ENCODE results near the gene SEC23B.

The SEC23B gene

GRCh38 chr20:18587665-18588573, 80.2 kb downstream of the SEC23B start, which contains the start of gene DTD1:
DTD1 (plus strand) TSS chr20:18588054; CDS start chr20:18588073, 19 bp downstream.
- Histone ChIP-seq H3K27me3 (ENCODE audit: control insufficient read depth, insufficient read depth, low read length) (no peaks in the 10 kb centered on the region), H3K4me3 (ENCODE audit: low read depth, low read length) (peak within 1 kb of the TSS; percentile 69), H2AFZ (peak within 1 kb of the TSS; percentile 59), H3K36me3 (ENCODE audit: control insufficient read depth, insufficient read depth, low read length) (no peaks in the 10 kb centered on the region), H3K4me2 (ENCODE audit: low read length) (peak within 1 kb of the TSS; percentile 89), H3K27ac (peak within 1 kb of the TSS; percentile 36), H3K4me1 (no peaks in the 10 kb centered on the region), H3K9ac (no peak within 1 kb of the TSS), H3K79me2 (no peaks in the 10 kb centered on the region), H3K9me3 (ENCODE audit: control insufficient read depth, low read length) (no peaks in the 10 kb centered on the region)
- TF ChIP-seq CTCF (IDR thresholded peaks at IDR 0.05): peak; percentile 89

DNA sequence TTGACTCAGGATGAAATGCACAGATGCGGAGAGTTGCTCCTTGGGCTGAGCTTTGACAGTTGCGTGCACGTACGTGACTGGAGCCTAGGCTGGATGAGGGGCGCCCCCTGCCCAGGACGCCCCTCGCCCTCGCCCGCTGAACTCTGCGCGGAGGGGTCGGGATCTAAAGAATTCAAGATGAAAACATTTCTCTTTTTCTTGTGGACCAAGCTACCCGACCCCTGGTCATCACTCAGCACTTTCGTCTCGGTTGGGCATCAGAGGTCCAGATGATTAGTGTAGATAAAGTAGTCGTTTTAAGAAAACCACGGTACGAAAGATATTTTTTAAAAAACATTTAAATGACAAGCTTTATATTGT, 80.8 kb downstream of the SEC23B start:
- no peaks in the 10 kb centered on the region for H3K36me3 ChIP-seq (ENCODE audit: control insufficient read depth, insufficient read depth, low read length)
- no peaks in the 10 kb centered on the region for H3K4me1 ChIP-seq
- no peak overlapping the region for H3K9ac ChIP-seq
- H3K4me3 ChIP-seq (ENCODE audit: low read depth, low read length): peak overlapping the region; percentile 69
- TF ChIP-seq CTCF (IDR thresholded peaks at IDR 0.05): no peak
- H3K9me3 ChIP-seq (ENCODE audit: control insufficient read depth, low read length): no peaks in the 10 kb centered on the region
- peak overlapping the region; percentile 59 for H2AFZ ChIP-seq
- H3K27me3 ChIP-seq (ENCODE audit: control insufficient read depth, insufficient read depth, low read length): no peaks in the 10 kb centered on the region
- H3K4me2 ChIP-seq (ENCODE audit: low read length): peak overlapping the region; percentile 89
- no peaks in the 10 kb centered on the region for H3K79me2 ChIP-seq
- H3K27ac ChIP-seq: peak overlapping the region; percentile 36

DNA sequence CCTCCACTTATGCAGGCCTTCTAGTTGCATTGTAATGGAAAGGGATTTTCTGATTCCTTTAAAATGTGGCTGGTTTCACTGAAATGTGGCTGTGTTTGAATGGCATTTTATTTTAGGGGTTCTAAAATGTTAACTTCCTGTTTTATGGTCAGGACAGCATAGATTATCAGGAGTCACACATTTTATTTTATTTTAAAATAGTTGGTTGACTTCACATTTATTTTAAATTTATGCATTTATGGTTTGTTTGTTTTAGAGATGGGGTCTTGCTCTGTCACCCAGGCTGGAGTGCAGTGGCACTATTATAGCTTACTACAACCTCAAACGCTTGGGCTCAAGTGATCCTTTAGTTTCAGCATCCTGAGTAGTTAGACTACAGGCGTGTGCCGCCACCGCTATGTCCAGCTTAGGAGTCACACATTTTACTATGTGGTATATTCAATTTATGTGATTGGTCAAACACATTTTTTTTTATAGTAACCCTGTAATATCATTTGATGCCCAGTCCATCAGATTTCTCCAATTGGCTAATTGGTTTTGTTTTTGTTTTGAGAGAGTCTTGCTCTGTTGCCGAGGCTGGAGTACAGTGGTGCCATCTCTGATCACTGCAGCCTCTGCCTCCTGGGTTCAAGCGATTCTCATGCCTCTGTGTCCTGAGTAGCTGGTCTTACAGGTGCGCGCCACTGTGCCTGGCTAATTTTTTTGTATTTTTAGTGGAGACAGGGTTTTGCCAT, 82.4 kb downstream of the SEC23B start:
- Histone ChIP-seq H3K4me1 (no peaks in the 10 kb centered on the region), H3K4me3 (ENCODE audit: low read depth, low read length) (no peak overlapping the region), H3K4me2 (ENCODE audit: low read length) (no peak overlapping the region), H3K9me3 (ENCODE audit: control insufficient read depth, low read length) (no peaks in the 10 kb centered on the region), H2AFZ (no peak overlapping the region), H3K27ac (no peak overlapping the region), H3K36me3 (ENCODE audit: control insufficient read depth, insufficient read depth, low read length) (no peaks in the 10 kb centered on the region), H3K79me2 (no peaks in the 10 kb centered on the region), H3K9ac (no peak overlapping the region), H3K27me3 (ENCODE audit: control insufficient read depth, insufficient read depth, low read length) (no peaks in the 10 kb centered on the region)
- no peak for TF ChIP-seq CTCF (IDR thresholded peaks at IDR 0.05)

- no peaks in the 10 kb centered on the region for H3K4me1 ChIP-seq
- H3K4me2 ChIP-seq (ENCODE audit: low read length): no peak overlapping the region
- H3K27ac ChIP-seq: no peak overlapping the region
- no peak overlapping the region for H2AFZ ChIP-seq
- peaks cover 2% of the 10 kb centered on the region for H3K79me2 ChIP-seq
- no peaks in the 10 kb centered on the region for H3K36me3 ChIP-seq (ENCODE audit: control insufficient read depth, insufficient read depth, low read length)
- H3K27me3 ChIP-seq (ENCODE audit: control insufficient read depth, insufficient read depth, low read length): no peaks in the 10 kb centered on the region
- no peaks in the 10 kb centered on the region for H3K9me3 ChIP-seq (ENCODE audit: control insufficient read depth, low read length)
- TF ChIP-seq CTCF (IDR thresholded peaks at IDR 0.05): no peak
- H3K4me3 ChIP-seq (ENCODE audit: low read depth, low read length): no peak overlapping the region
- H3K9ac ChIP-seq: no peak overlapping the region
Observed at GRCh38 chr20:18596270-18596669, 88.5 kb downstream of the SEC23B start.

Data from parathyroid adenoma (tissue), 2 donors.